OCI-LY1 (cell line): ENCODE results near the gene TTC16.

Experiments
- H2AFZ ChIP-seq: fragments of 200-600 bp; sonication (generic), shearing (Covaris generic); 2 replicates; pipeline ENCODE4 v1.6.0; 2014; ENCODE audit warnings: antibody characterized with exemption, mild to moderate bottlenecking, low read length
- H3F3A ChIP-seq: fragments of 200-600 bp; sonication (generic), shearing (Covaris generic); 2 replicates; pipeline ENCODE4 v1.6.0; 2014; ENCODE audit warnings: mild to moderate bottlenecking, antibody characterized with exemption, low read length, moderate library complexity; ENCODE audit not compliant: insufficient read depth
- H3K27ac ChIP-seq: fragments of 200-600 bp; sonication (generic); 2 replicates; pipeline ENCODE4 v1.5.1; 2014; ENCODE audit warnings: low read length, mixed run types, mild to moderate bottlenecking, low read depth; ENCODE audit not compliant: poor library complexity, severe bottlenecking
- H3K27me3 ChIP-seq: fragments of 200-600 bp; sonication (generic); 2 replicates; pipeline ENCODE4 v1.6.0; 2014; ENCODE audit warnings: antibody characterized with exemption, mild to moderate bottlenecking, low read length, moderate library complexity; ENCODE audit not compliant: insufficient read depth
- H3K36me3 ChIP-seq: fragments of 200-600 bp; sonication (generic); 2 replicates; pipeline ENCODE4 v1.6.1; 2014; ENCODE audit warnings: mild to moderate bottlenecking, antibody characterized with exemption, low read length, moderate library complexity, mixed read lengths; ENCODE audit not compliant: insufficient read depth
- H3K4me1 ChIP-seq: fragments of 200-600 bp; sonication (generic); 2 replicates; pipeline ENCODE4 v1.5.1; 2014; ENCODE audit warnings: mild to moderate bottlenecking, low read length, moderate library complexity; ENCODE audit not compliant: insufficient read depth, severe bottlenecking
- H3K4me2 ChIP-seq: fragments of 200-600 bp; sonication (generic), shearing (Covaris generic); 2 replicates; pipeline ENCODE4 v1.6.1; 2014; ENCODE audit warnings: low read length
- H3K4me3 ChIP-seq: fragments of 200-600 bp; sonication (generic); 2 replicates; pipeline ENCODE4 v1.5.1; 2014; ENCODE audit warnings: low read length, low read depth, mild to moderate bottlenecking, mixed read lengths; ENCODE audit not compliant: poor library complexity, severe bottlenecking
- H3K79me2 ChIP-seq: fragments of 200-600 bp; shearing (Covaris generic); 2 replicates; pipeline ENCODE4 v1.6.1; 2016; ENCODE audit warnings: mixed run types, low read length, mixed read lengths; ENCODE audit not compliant: insufficient read depth
- H3K9ac ChIP-seq: fragments of 200-600 bp; sonication (generic), shearing (Covaris generic); 2 replicates; pipeline ENCODE4 v1.6.1; 2014; ENCODE audit warnings: mild to moderate bottlenecking, low read length, mixed read lengths
- H3K9me2 ChIP-seq: fragments of 200-600 bp; sonication (generic), shearing (Covaris generic); 2 replicates; pipeline ENCODE4 v1.6.1; 2014; ENCODE audit warnings: low read depth, mild to moderate bottlenecking, low read length, mixed read lengths
- H3K9me3 ChIP-seq: fragments of 200-600 bp; shearing (Covaris generic); 2 replicates; pipeline ENCODE4 v1.6.1; 2014; ENCODE audit warnings: low read length, mixed read lengths
- H4K20me1 ChIP-seq: fragments of 200-600 bp; sonication (generic), shearing (Covaris generic); 2 replicates; pipeline ENCODE4 v1.6.0; 2016; ENCODE audit warnings: mild to moderate bottlenecking, low read length; ENCODE audit not compliant: insufficient read depth
- EZH2 ChIP-seq: fragments of 200-600 bp; sonication (generic), shearing (Covaris generic); IDR thresholded peaks from 2 replicates; pipeline ENCODE4 v1.8.0; 2017; ENCODE audit warnings: borderline replicate concordance, mixed run types, mild to moderate bottlenecking, antibody characterized with exemption, low read length, moderate library complexity, mixed read lengths
- TF ChIP-seq, protein P1 (sequence below): fragments of 200-600 bp; sonication (generic), shearing (Covaris generic); IDR thresholded peaks from 2 replicates; pipeline ENCODE4 v1.5.1; 2017; ENCODE audit warnings: mild to moderate bottlenecking, antibody characterized with exemption, low read length, moderate library complexity, mixed read lengths

Gene TTC16

DNA sequence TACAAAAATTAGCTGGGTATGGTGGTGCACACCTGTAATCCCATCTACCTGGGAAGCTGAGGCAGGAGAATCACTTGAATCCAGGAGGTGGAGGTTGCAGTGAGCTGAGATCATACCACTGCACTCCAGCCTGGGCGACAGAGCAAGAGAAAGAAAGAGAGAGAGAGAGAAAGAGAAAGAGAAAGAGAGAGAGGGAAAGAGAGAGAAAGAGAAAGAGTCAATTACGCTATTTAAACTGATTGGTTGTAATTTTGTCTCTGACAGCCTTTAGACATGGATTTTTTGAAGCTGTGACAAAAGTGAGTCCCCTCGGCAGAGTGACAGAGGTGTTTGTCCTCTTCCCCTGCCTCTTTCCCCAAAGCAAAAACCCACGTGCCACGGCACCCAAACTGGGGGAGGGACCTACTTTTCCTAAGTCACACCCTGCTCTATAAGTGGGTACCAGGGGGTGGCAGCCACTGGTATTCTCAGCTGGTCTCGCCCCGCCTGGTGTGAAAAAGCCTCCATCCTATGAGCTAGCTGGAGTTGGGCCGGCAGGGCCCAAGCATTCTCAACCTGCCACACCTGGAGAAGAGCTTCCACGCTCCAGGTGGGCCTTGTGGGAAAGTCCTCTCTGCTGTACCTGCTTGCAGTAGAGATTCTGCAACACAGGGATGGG lies 12.5 kb upstream of the TTC16 start:
- Histone ChIP-seq H3K4me2 (no peak overlapping the region), H4K20me1 (no peaks in the 10 kb centered on the region), H3K4me3 (no peak overlapping the region), H3K9me2 (no peaks in the 10 kb centered on the region), H3K27ac (no peak overlapping the region), H3K9me3 (no peaks in the 10 kb centered on the region), H3K79me2 (no peaks in the 10 kb centered on the region), H3K9ac (no peak overlapping the region), H3K27me3 (0 out of 2 replicates have a peak, but pooled peaks cover 4% of the 10 kb centered on the region), H3F3A (no peaks in the 10 kb centered on the region; the same call in 1 of the 2 replicates), H3K36me3 (no peaks in the 10 kb centered on the region), H2AFZ (no peak overlapping the region), H3K4me1 (peaks cover 10% of the 10 kb centered on the region)
- TF ChIP-seq EZH2 = no peak
- TF ChIP-seq, protein P1, sequence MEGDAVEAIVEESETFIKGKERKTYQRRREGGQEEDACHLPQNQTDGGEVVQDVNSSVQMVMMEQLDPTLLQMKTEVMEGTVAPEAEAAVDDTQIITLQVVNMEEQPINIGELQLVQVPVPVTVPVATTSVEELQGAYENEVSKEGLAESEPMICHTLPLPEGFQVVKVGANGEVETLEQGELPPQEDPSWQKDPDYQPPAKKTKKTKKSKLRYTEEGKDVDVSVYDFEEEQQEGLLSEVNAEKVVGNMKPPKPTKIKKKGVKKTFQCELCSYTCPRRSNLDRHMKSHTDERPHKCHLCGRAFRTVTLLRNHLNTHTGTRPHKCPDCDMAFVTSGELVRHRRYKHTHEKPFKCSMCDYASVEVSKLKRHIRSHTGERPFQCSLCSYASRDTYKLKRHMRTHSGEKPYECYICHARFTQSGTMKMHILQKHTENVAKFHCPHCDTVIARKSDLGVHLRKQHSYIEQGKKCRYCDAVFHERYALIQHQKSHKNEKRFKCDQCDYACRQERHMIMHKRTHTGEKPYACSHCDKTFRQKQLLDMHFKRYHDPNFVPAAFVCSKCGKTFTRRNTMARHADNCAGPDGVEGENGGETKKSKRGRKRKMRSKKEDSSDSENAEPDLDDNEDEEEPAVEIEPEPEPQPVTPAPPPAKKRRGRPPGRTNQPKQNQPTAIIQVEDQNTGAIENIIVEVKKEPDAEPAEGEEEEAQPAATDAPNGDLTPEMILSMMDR = no peak

DNA sequence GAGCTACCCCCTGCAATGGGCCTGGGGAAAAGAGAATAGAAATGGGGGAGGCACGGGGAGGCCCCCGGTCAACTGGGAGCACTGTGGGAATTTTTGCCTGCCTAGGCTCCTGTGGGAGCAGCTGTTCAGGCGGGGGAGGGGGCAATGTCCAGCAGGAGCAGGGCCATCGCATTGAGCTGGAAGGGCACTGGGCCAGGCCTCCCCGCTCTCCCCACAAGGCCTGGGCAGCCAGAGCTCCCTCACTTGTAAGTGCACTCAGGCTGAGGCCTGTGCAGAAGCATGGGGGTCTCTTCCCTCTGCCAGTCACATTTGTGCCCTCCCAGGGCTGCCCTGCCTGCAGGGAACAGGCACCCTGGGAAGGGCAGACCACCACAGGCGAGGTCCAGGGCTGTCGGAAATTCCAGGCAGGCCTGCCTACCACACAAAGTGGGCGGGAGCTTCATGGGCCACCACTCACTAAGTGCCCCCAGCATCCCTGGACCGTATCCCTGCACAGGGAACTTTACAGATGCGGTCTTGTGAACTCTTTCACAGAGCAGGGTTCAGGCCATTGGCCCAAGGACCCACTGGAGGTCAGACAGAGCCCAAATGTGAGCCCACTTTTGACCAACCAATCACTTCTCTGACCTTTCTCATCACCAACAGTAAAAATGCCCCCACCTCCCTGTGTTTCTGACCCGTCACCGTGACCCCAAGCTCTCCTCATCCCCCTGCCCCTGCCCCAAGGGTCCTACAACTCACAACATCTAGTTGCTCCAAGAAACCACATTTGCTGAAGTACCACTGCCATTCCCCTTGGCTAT lies 10.1 kb upstream of the TTC16 start:
- H3K27me3 ChIP-seq = 0 out of 2 replicates have a peak, but pooled peaks cover 4% of the 10 kb centered on the region
- H3K4me1 ChIP-seq = no peaks in the 10 kb centered on the region
- H3K4me2 ChIP-seq = no peak overlapping the region
- no peak overlapping the region for H3K27ac ChIP-seq
- no peak overlapping the region for H3K4me3 ChIP-seq
- H3K79me2 ChIP-seq = no peaks in the 10 kb centered on the region
- no peak overlapping the region for H3K9ac ChIP-seq
- no peaks in the 10 kb centered on the region; the same call in 1 of the 2 replicates for H3F3A ChIP-seq
- TF ChIP-seq EZH2 = no peak
- TF ChIP-seq, protein P1 = no peak
- H3K9me3 ChIP-seq = no peaks in the 10 kb centered on the region
- no peaks in the 10 kb centered on the region for H3K9me2 ChIP-seq
- no peak overlapping the region for H2AFZ ChIP-seq
- H4K20me1 ChIP-seq = no peaks in the 10 kb centered on the region
- H3K36me3 ChIP-seq = no peaks in the 10 kb centered on the region

DNA sequence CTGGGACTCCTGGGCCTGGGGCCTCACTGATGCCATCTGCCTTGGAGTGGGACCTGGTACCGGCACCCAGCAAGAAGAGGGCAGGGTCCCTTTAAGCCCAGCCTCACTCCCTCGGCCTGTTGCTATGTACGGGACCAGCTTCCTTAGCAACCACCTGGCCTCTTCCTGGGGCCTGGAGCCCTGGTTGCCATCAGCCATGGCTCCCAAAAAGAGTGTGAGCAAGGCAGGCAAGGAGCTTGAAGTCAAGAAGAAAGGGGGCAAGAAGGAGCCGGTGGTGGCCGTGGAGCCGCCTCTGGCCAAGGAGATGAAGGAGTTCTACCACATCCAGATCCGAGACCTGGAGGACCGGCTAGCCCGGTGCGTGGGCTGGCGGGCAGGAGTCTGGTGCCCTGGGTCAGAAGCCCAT lies 9.0 kb upstream of the TTC16 start, which contains the start of gene CFAP157:
TSS of gene CFAP157 (plus strand) at position 153 of the 406 bp plus-strand sequence. CDS start at position 197, 44 bp downstream.
- Histone ChIP-seq H3K36me3 (no peaks in the 10 kb centered on the region), H3K4me3 (no peak within 1 kb of the TSS), H3F3A (no peaks in the 10 kb centered on the region), H3K27ac (no peak within 1 kb of the TSS), H3K9me2 (no peaks in the 10 kb centered on the region), H3K4me1 (no peaks in the 10 kb centered on the region), H3K9me3 (no peaks in the 10 kb centered on the region), H2AFZ (no peak within 1 kb of the TSS), H3K9ac (no peak within 1 kb of the TSS), H3K4me2 (no peak within 1 kb of the TSS), H3K27me3 (0 out of 2 replicates have a peak, but pooled peaks cover 4% of the 10 kb centered on the region), H4K20me1 (no peaks in the 10 kb centered on the region), H3K79me2 (no peaks in the 10 kb centered on the region)
- no peak for TF ChIP-seq EZH2
- TF ChIP-seq, protein P1 = no peak
